Prostate gland (tissue), 2 donors: ENCODE results near the gene SMYD3.

ENCODE experiments used
- CTCF ChIP-seq, 4 experiments: fragments of 200-600 bp in 2 of 4; fragments of 450-650 bp in 2 of 4; sonication (generic) in 2 of 4; IDR thresholded peaks; 1 replicate in 3 of 4; 2 replicates in 1 of 4; pipeline ENCODE4 v1.5.1; 2016 to 2019; ENCODE audit warnings: antibody characterized with exemption in 4 of 4, mild to moderate bottlenecking in 2 of 4, moderate library complexity in 2 of 4
- POLR2A ChIP-seq: fragments of 450-650 bp; IDR thresholded peaks from one replicate; pipeline ENCODE4 v1.6.1; 2016; ENCODE audit warnings: antibody characterized with exemption, mild to moderate bottlenecking
- POLR2AphosphoS5 ChIP-seq: sonication (generic); formaldehyde crosslinking; IDR thresholded peaks from one replicate; pipeline ENCODE4 v1.6.1; 2017; ENCODE audit warnings: antibody characterized with exemption

DNA sequence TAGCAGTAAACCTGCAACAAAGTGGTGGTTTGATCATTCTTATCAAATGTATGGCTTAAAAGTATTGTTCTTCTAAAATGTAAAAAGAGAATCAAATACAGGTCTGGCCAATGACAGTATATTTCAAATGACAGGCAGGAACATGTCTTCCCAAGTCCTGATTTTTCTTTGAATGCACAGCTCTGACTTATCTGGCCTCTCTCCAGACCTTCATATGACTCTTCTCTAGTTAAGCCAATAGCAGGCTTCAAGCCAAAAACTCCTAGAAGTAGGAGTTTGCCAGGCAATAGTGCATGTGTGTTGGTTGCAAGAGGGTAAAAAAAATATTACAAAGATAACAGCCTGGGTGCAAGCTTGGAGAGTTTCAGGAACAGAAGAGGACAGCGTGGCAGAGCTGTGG is 345.5 kb downstream of the SMYD3 start:
- no peak for TF ChIP-seq POLR2AphosphoS5
- no peak for TF ChIP-seq CTCF (IDR thresholded peaks at IDR 0.05)
- TF ChIP-seq POLR2A, result no peak
